ENCODE measurements around the gene TM9SF2.
"Not testable (repeated sequence)": the region's sequence is repeated elsewhere in the genome, so short reads cannot be mapped to it uniquely, and the experiment has no call there.

The TM9SF2 gene

DNA sequence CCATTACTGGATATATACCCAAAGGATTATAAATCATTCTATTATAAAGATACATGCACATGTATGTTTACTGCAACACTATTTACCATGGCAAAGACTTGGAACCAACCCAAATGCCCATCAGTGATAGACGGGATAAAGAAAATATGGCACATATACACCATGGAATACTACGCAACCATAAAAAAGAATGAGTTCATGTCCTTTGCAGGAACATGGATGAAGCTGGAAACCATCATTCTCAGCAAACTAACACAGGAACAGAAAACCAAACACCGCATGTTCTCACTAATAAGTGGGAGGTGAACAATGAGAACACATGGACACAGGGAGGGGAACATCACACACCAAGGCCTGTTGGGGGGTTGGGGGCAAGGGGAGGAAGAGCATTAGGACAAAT, 9.5 kb upstream of the TM9SF2 start:
- not testable (repeated sequence) for H3K4me3 ChIP-seq

DNA sequence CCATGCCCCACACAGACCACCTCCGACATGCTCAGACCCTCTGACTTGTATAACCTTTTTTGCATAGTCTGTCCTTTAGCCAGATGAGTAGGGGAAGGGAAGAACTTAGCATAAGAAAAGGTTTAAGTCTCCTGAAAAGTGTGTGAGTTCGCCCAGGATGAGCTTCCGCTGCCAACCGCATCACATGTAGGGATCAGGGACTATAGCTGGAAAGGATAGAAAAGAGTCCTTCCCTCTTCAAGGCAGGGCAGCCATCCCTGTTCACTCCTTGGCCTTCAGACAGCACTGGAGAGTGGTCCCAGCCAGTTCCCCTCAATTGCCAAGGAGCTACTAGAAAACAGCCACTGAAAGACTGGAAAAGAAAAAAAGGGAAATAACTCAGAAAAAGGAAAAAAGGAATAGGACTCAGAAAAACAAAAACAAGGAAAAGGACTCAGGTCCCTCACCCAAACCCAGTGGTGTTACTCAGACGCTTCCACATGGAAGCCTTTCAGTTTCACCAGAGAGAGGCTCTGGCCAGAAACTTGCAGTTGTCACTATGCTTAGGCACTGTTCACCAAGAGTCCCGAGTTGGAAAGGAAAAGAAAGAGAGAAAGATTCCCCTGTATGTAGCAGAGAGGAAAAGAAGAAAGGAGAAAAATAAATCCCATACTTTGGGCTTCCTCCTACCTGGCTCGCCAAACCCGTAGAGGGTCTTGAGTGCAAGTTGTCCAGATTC, 5.6 kb upstream of the TM9SF2 start:
- Histone ChIP-seq H3K27ac (peak overlapping the region in 20 of 21 experiments; percentile 4 to 92 (median 66)), H3K4me3 (peak overlapping the region; percentile 21 to 41 (median 32))

More for the DNA sequence above, 9.5 kb upstream of the TM9SF2 start:
- H3K27ac ChIP-seq, result not testable (repeated sequence)

DNA sequence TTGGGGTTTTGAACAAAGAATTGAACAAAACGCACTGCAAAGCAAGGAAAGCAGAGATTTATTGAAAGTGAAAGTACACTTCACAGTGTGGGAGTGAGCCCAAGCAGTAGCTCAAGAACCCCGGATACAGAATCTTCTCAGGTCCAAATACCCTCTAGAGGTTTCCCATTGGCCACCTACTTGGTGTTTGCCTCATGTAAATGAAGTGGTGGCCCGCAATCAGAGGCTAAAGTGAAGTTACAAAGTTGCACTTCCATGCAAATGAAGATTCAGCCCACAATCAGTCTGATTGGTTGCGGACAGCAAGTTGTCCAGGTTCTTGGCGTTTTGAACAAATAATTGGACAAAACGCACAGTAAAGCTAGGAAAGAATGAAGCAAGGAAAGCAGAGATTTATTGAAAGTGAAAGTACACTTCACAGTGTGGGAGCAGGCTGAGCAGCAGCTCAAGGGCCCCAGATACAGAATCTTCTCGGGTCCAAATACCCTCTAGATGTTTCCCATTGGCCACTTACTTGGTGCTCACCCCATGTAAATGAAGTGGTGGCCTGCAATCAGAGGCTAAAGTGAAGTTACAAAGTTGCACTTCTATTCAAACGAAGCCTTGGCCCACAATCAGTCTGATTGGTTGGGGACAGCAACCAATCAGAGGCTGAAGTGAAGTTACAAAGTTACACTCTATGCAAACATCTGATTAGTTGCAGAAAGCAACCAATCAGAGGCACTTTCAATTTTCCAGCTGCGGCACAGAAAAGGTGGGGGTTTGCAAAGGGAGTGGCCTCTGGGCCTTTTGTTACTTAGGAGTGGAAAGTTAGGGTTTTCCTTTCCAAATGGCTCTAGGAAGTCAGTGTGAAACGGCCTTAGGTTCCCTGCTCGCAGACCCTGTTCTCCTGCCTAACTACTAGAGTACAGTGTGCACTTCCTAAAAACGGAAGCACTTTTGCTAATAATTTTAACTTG, 4.8 kb upstream of the TM9SF2 start:
- H3K4me3 ChIP-seq, result peak overlapping the region; percentile 21 to 41 (median 32)
- H3K27ac ChIP-seq, result peak overlapping the region in 20 of 21 experiments; percentile 45 to 92 (median 68)

DNA sequence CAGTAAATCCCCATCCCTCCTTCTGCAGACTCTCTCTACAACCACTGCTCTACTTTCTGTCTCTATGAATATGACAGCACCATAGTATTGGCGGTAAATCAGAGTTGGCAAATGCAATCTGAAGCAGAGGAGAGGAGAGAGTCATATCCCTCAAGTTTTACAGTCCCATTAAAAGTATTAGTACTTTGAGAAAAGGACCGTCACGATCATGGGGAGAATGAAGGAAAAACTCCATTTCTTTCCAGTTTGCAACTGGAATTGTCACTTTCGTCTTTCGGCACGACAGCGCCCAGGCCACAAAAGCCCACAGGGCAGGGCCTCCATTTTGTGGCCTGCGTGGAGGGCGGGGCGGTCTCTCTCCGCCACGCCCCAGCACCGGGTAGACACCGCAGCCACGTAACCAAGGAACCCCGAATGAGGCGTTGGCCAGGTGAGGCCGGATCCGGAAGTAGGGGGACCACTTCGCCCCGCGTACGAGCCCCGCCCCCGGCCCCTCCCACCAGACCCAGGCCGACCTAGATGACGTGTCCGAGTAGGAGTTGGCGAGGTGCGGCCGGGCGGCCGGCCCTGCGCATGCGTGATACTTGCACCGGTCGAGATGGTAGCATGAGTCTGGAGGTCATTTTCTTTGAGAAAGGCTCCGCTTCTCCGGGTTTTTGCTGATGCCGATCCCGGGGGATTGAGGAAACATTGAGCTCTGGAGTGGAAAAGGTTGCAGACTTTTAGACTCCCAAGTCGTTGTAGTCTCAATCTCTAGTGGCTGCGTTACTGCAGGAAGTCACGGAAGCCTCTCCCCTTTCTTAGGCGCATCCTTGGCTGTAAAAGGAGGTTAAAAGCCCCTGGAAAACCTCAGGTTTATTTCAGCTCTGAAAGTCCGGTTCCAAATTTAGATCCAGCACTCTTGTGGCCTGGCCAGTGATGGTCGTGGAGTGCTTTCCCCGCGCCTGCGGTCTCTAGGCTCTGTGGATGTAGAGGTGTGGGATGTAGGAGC, 2.8 kb upstream of the TM9SF2 start:
- peak overlapping the region; percentile 49 to 93 (median 85) for H3K27ac ChIP-seq
- peak overlapping the region; percentile 28 to 43 (median 39) for H3K4me3 ChIP-seq

GRCh38 chr13:99500839-99501183, 461 bp upstream of the TM9SF2 start:
- peak overlapping the region; percentile 76 to 94 (median 90) for H3K4me3 ChIP-seq
- peak overlapping the region in 20 of 21 experiments; percentile 56 to 97 (median 90) for H3K27ac ChIP-seq

DNA sequence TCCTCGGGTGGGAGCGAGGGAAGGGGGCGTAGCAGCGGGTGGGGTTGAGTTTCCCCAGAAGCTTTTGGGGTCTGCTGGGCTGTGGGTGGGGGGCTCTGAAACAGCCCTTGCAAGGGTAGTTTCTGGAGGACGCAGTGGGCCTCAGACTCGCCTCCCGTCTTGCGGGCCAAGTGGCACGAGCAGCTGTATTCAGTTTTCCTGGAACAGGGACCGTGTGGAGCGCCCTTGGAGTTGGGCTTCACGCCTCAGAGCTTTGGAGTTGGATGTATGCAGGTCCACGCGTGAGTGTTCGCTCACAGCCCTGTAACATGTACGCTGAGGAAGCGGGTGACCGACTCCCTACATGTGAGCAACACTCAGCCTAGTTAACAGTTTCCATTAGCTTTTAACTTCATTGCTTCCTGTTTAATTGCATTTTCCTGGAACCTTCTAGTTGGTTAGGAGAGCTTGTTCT, 603 bp downstream of the TM9SF2 start:
- H3K4me3 ChIP-seq, result peak overlapping the region; percentile 76 to 94 (median 90)

DNA sequence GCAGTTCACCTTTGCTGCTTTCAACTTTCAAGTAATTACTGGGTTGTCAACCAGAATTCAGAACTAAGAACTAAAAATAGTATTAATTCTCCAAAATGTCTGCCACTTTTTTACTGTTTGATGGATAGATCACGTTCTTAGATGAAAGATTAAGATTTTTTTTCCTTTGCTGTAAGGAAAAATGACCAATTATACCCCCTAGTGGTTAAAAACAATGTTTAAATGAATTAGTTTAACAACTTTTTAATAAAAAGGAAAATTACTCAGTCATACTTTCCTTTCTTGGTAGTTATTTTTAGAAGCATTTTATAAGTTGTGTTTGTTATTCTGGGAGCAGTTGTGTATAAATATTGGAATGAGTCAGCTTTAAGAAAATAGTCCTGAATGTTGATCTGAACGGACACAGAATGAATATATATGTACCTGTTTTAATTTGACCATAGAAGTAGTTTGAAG, 4.6 kb downstream of the TM9SF2 start:
- Histone ChIP-seq H3K27ac (peak overlapping the region in 1 of 21 experiments; percentile 14), H3K4me3 (no peak overlapping the region)

More for the DNA sequence above, 603 bp downstream of the TM9SF2 start:
- peak overlapping the region; percentile 71 to 97 (median 91) for H3K27ac ChIP-seq

GRCh38 chr13:99506634-99507033, 5.4 kb downstream of the TM9SF2 start:
- peak overlapping the region in 2 of 21 experiments; percentile 1 to 8 for H3K27ac ChIP-seq
- no peak overlapping the region for H3K4me3 ChIP-seq

GRCh38 chr13:99507054-99507453, 5.8 kb downstream of the TM9SF2 start:
- H3K27ac ChIP-seq, result peak overlapping the region in 2 of 21 experiments; percentile 1 to 4
- no peak overlapping the region for H3K4me3 ChIP-seq

DNA sequence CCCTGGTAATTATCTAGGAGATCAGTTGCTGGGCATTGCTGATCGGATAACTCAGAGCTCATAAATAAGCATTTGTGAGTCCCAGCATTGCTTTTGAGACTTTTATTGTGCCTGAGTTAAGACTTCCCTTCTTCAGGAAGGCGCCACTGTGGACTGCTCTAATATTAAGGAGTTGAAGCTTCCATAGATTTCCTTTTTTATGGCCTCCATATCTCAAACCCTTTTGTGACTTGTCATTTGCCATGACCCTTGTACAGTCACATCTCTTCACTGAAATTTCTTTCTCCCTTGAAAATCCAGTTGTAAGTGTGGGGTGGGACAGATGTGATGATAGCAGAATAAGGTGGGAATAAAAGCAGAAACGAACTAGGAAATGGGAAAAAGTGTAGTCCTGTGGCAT, 6.3 kb downstream of the TM9SF2 start:
- Histone ChIP-seq H3K4me3 (no peak overlapping the region), H3K27ac (peak overlapping the region in 1 of 21 experiments; percentile 4)

DNA sequence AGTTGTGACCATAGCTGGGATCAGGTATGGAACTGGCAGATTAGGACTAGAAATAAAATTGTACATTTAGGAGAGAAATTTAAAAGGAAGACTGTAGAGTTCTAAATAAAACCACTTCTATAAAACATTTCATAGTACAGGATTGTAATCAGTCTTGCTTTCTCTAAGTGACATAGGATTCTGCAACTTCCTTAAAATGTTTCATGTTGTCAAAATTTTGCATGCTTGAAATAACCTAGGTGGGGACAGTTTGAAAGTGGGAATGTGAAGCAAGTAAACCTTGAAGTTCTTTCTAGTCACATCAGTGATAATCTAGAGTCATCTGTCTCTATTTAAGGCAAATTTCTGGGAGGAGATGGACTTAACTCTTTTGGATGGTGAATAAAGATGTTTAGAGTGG, 6.7 kb downstream of the TM9SF2 start:
- Histone ChIP-seq H3K4me3 (no peak overlapping the region), H3K27ac (no peak overlapping the region)

DNA sequence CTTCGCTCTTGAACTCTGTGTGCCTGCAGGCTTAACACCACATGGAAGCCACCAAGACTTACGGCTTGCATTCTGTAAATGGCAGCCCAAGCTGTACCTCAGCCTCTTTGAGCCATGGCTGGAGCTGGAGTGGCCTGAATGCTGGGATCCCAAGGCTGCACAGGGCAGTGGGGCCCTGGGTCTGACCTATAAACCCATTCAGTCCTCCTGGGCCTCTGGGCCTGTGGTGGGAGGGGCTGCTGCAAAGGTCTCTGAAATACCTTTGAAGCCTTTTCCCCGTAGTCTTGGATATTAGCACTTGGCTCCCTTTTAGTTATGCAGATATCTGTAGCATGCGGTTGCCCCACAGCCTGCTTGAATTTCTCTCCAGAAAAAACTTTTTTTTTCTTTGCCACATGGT, 8.2 kb downstream of the TM9SF2 start:
- no peak overlapping the region for H3K27ac ChIP-seq
- H3K4me3 ChIP-seq, result no peak overlapping the region

GRCh38 chr13:99514801-99515200, 13.5 kb downstream of the TM9SF2 start:
- no peak overlapping the region for H3K27ac ChIP-seq
- no peak overlapping the region for H3K4me3 ChIP-seq

GRCh38 chr13:99516153-99516929, 15.1 kb downstream of the TM9SF2 start:
- H3K27ac ChIP-seq, result no peak overlapping the region

GRCh38 chr13:99517577-99517976, 16.3 kb downstream of the TM9SF2 start:
- no peak overlapping the region for H3K27ac ChIP-seq
- no peak overlapping the region for H3K4me3 ChIP-seq

More at GRCh38 chr13:99516153-99516929, 15.1 kb downstream of the TM9SF2 start:
- H3K4me3 ChIP-seq, result no peak overlapping the region

GRCh38 chr13:99517984-99518383, 16.7 kb downstream of the TM9SF2 start:
- H3K4me3 ChIP-seq, result no peak overlapping the region
- no peak overlapping the region for H3K27ac ChIP-seq

- no peak overlapping the region for H3K4me3 ChIP-seq
- H3K27ac ChIP-seq, result no peak overlapping the region
Measured at GRCh38 chr13:99522298-99522697, 21.0 kb downstream of the TM9SF2 start.

GRCh38 chr13:99523838-99524237, 22.6 kb downstream of the TM9SF2 start:
- no peak overlapping the region for H3K27ac ChIP-seq
- no peak overlapping the region for H3K4me3 ChIP-seq

Data from skin epidermis (tissue), 12 donors.